H1 (cell line): ENCODE results near the gene SYT10. TPM values are rescaled to one million over a fixed set of nuclear protein-coding genes. Genes with fewer than 3 reads are reported as not detected.
A peak's percentile ranks its signal among the peaks of the same experiment; 100 is the strongest.

Source experiments
- ASH2L ChIP-seq: fragments of 200-600, 300-600 bp; sonication (generic); IDR thresholded peaks from one replicate; pipeline ENCODE4 v1.7.1; 2017; ENCODE audit warnings: low read length
- ATF3 ChIP-seq: IDR thresholded peaks from 2 replicates; pipeline ENCODE4 v1.6.1; 2011; ENCODE audit warnings: low read depth, mild to moderate bottlenecking, low read length; ENCODE audit not compliant: insufficient read depth
- BACH1 ChIP-seq: IDR thresholded peaks from 2 replicates; pipeline ENCODE4 v1.6.1; 2012; ENCODE audit warnings: low read length, improper control_type of control experiment
- CBX5 ChIP-seq: fragments of 300-800, 300-1000 bp; sonication (generic); IDR thresholded peaks from 2 replicates; pipeline ENCODE4 v1.7.1; 2016; ENCODE audit warnings: antibody characterized with exemption, low read length, low read depth
- CEBPB ChIP-seq: IDR thresholded peaks from 2 replicates; pipeline ENCODE4 v1.6.1; 2012; ENCODE audit warnings: low read depth, low read length
- EGR1 ChIP-seq: IDR thresholded peaks from 2 replicates; pipeline ENCODE4 v1.6.1; 2011; ENCODE audit warnings: low read depth, low read length, borderline replicate concordance
- GTF2F1 ChIP-seq: IDR thresholded peaks from 2 replicates; pipeline ENCODE4 v1.6.1; 2012; ENCODE audit warnings: low read depth, low read length, improper control_type of control experiment, borderline replicate concordance
- HDAC2 ChIP-seq, 2 experiments: fragments of 300-600 bp in 1 of 2; sonication (generic) in 1 of 2; IDR thresholded peaks; 2 replicates each; pipeline ENCODE4 v1.6.1; 2011 to 2012; ENCODE audit warnings: low read depth in 2 of 2, low read length in 2 of 2, mild to moderate bottlenecking in 2 of 2, moderate library complexity in 2 of 2, borderline replicate concordance in 1 of 2, inconsistent platforms in 1 of 2
- JUND ChIP-seq: IDR thresholded peaks from 2 replicates; pipeline ENCODE4 v1.6.1; 2011; ENCODE audit warnings: mild to moderate bottlenecking, improper control_type of control experiment, low read length
- KDM5A ChIP-seq: fragments of 200-600 bp; IDR thresholded peaks from 2 replicates; pipeline ENCODE4 v1.7.1; 2012; ENCODE audit warnings: mild to moderate bottlenecking, low read length, inconsistent platforms, mixed read lengths
- NANOG ChIP-seq: IDR thresholded peaks from 2 replicates; pipeline ENCODE4 v1.6.1; 2011; ENCODE audit warnings: low read length, low read depth, mild to moderate bottlenecking, inconsistent platforms; ENCODE audit not compliant: insufficient read depth, poor library complexity, severe bottlenecking
- PHF8 ChIP-seq: fragments of 200-600 bp; sonication (generic); conservative IDR thresholded peaks from 2 replicates; pipeline ENCODE4 v1.7.1; 2012; ENCODE audit warnings: low read depth, mild to moderate bottlenecking, inconsistent platforms, low read length, moderate library complexity
- POLR2A ChIP-seq, 2 experiments: IDR thresholded peaks; 1 replicate in 1 of 2; 2 replicates in 1 of 2; pipeline ENCODE4 v1.6.1; 2011; ENCODE audit warnings: low read depth in 2 of 2, low read length in 2 of 2, mild to moderate bottlenecking in 2 of 2; ENCODE audit errors: control extremely low read depth in 1 of 2
- POLR2AphosphoS5 ChIP-seq: IDR thresholded peaks from 2 replicates; pipeline ENCODE4 v1.6.1; 2011; ENCODE audit warnings: low read depth, low read length
- RFX5 ChIP-seq: IDR thresholded peaks from 2 replicates; pipeline ENCODE4 v1.6.1; 2011; ENCODE audit warnings: low read depth, low read length, improper control_type of control experiment, borderline replicate concordance
- RNF2 ChIP-seq: fragments of 200-900, 300-1000 bp; sonication (generic); IDR thresholded peaks from 2 replicates; pipeline ENCODE4 v1.7.1; 2016; ENCODE audit warnings: borderline replicate concordance, low read depth, mild to moderate bottlenecking, antibody characterized with exemption, low read length; ENCODE audit not compliant: poor library complexity, severe bottlenecking; ENCODE audit errors: missing control alignments
- SAP30 ChIP-seq: fragments of 300-600 bp; sonication (generic); IDR thresholded peaks from 2 replicates; pipeline ENCODE4 v1.7.1; 2012; ENCODE audit warnings: low read length, moderate library complexity, mild to moderate bottlenecking, inconsistent platforms; ENCODE audit not compliant: insufficient read depth, insufficient replicate concordance
- SIN3A ChIP-seq, 2 experiments: IDR thresholded peaks in 1 of 2; conservative IDR thresholded peaks in 1 of 2; 2 replicates each; pipeline ENCODE4 v1.6.1; 2011 to 2012; ENCODE audit warnings: low read length in 2 of 2, improper control_type of control experiment in 1 of 2, low read depth in 1 of 2, mild to moderate bottlenecking in 1 of 2
- SP1 ChIP-seq: IDR thresholded peaks from 2 replicates; pipeline ENCODE4 v1.6.1; 2011; ENCODE audit warnings: low read depth, low read length
- SUZ12 ChIP-seq: fragments of 200-600 bp; sonication (generic); IDR thresholded peaks from 2 replicates; pipeline ENCODE4 v1.6.1; 2012; ENCODE audit warnings: mild to moderate bottlenecking, inconsistent platforms, low read length, moderate library complexity, mixed read lengths
- TAF1 ChIP-seq: IDR thresholded peaks from 2 replicates; pipeline ENCODE4 v1.6.1; 2011; ENCODE audit warnings: mild to moderate bottlenecking, low read depth, low read length
- polyA plus RNA-seq, 7 experiments: library from polyadenylated mRNA; depleted of rRNA in 3 of 7; stranded (reverse) in 5 of 7; unstranded in 2 of 7; fragments of >200 nt in 5 of 7; fragments of 200-250 nt in 2 of 7; gene quantifications; 1 replicate in 5 of 7; 2 replicates in 1 of 7; 4 replicates in 1 of 7; pipeline versions ENCODE4 v1.2.1 to v1.2.3, GENCODE V29; 2011 to 2013; ENCODE audit warnings: missing spikeins in 2 of 7, mixed read lengths in 2 of 7
- total RNA-seq: library from RNA; stranded (reverse); fragmentation: NEBNext Ultra II Directional; extraction: Animal tissue kit (Norgen Biotek cat#: 25700); gene quantifications from 2 replicates; pipeline ENCODE4 v1.2.1, GENCODE V29; 2021

SYT10 gene
- total and polyA plus RNA-seq, 2 of the 8 experiments (the other 6 are each of a cell fraction or from before 2014, with no cell fraction given): 0.97 to 2.6 TPM

- TF ChIP-seq CBX5 (no peak), JUND (no peak), HDAC2 (IDR thresholded peaks at IDR 0.05; ENCODE audit: borderline replicate concordance in 1 of 2, low read depth in 2 of 2, low read length in 2 of 2) (0 out of 4 replicates have a peak, but pooled peaks of 1 of the 2 experiments have one; percentile 16), NANOG (no peak), PHF8 (no peak), TAF1 (peak; percentile 48), POLR2A (IDR thresholded peaks at IDR 0.05; ENCODE audit: control extremely low read depth in 1 of 2, low read depth in 2 of 2, low read length in 2 of 2) (no peak), ATF3 (no peak), SUZ12 (no peak), SAP30 (no peak), POLR2AphosphoS5 (no peak), ASH2L (peak; percentile 21), KDM5A (no peak), RNF2 (peak; percentile 23), SP1 (no peak), SIN3A (conservative IDR thresholded peaks at IDR 0.05 in 1 of 2, IDR thresholded peaks at IDR 0.05 in 1 of 2; ENCODE audit: low read depth in 1 of 2, low read length in 2 of 2) (no peak), EGR1 (no peak), GTF2F1 (no peak), CEBPB (no peak), RFX5 (no peak), BACH1 (no peak)
Measured at GRCh38 chr12:33439587-33440011, at the start of gene SYT10 (continued).
